Tibial nerve (tissue), 4 donors: Measurements from ENCODE around the gene ACOT9. TPM values are rescaled to one million over a fixed set of nuclear protein-coding genes. Genes with fewer than 3 reads are reported as not detected.
A peak's percentile ranks its signal among the peaks of the same experiment; 100 is the strongest.
"Not testable (repeated sequence)": the region's sequence is repeated elsewhere in the genome, so short reads cannot be mapped to it uniquely, and the experiment has no call there.

Source experiments
- DNase-seq, 2 donors: peaks; one replicate each; pipeline ENCODE4 v3.0.0-alpha.2; 2019; ENCODE audit warnings: low spot score in 2 of 2
- H3K27ac ChIP-seq, 4 donors: fragments of 200-600 bp; sonication (generic) in 3 of 4; one replicate each; pipeline ENCODE4 v1.5.1; 2017 to 2019; ENCODE audit warnings: mild to moderate bottlenecking in 1 of 4
- H3K27me3 ChIP-seq, 2 donors: fragments of 200-600 bp; sonication (generic) in 1 of 2; one replicate each; pipeline versions ENCODE4 v1.5.1 to v1.6.0; 2017 to 2019
- H3K36me3 ChIP-seq, 3 donors: fragments of 200-600 bp; sonication (generic); one replicate each; pipeline ENCODE4 v1.5.1; 2018 to 2019
- H3K4me1 ChIP-seq, 4 donors: fragments of 200-600 bp; sonication (generic) in 3 of 4; one replicate each; pipeline ENCODE4 v1.5.1; 2017 to 2019
- H3K4me3 ChIP-seq, 4 donors: fragments of 200-600 bp; sonication (generic) in 3 of 4; one replicate each; pipeline ENCODE4 v1.5.1; 2017 to 2019; ENCODE audit warnings: mild to moderate bottlenecking in 1 of 4, moderate library complexity in 1 of 4
- H3K9me3 ChIP-seq, 4 donors: fragments of 200-600 bp; sonication (generic) in 3 of 4; one replicate each; pipeline ENCODE4 v1.5.1; 2017 to 2019
- CTCF ChIP-seq, 5 experiments: fragments of 200-600 bp in 3 of 5; fragments of 450-650 bp in 2 of 5; sonication (generic) in 3 of 5; IDR thresholded peaks; one replicate each; pipeline ENCODE4 v1.5.1; 2016 to 2019; ENCODE audit warnings: antibody characterized with exemption in 5 of 5, mild to moderate bottlenecking in 3 of 5, moderate library complexity in 2 of 5
- EP300 ChIP-seq, 2 donors: sonication (generic); formaldehyde crosslinking; IDR thresholded peaks; one replicate each; pipeline ENCODE4 v1.6.1; 2017; ENCODE audit warnings: antibody characterized with exemption in 2 of 2, mild to moderate bottlenecking in 1 of 2
- POLR2A ChIP-seq, 2 donors: fragments of 450-650 bp; IDR thresholded peaks; one replicate each; pipeline ENCODE4 v1.6.1; 2017; ENCODE audit warnings: antibody characterized with exemption in 2 of 2, mild to moderate bottlenecking in 2 of 2, moderate library complexity in 2 of 2
- WGBS, 2 donors: methylation state at CpG; one replicate each; pipeline ENCODE4 v1.1.5; 2018; 5-methylcytosine and 5-hydroxymethylcytosine counted together
- total RNA-seq, 4 donors: library from RNA; depleted of rRNA; stranded (reverse); fragments of >200 nt; gene quantifications; one replicate each; pipeline ENCODE4 v1.1.0, GENCODE V29; 2016

The ACOT9 gene
- total RNA-seq, 4 donors from 2014 or later, result 35.7 to 68.2 (median 43.1) TPM

GRCh38 chrX:23743623-23743971, 521 bp upstream of the ACOT9 start:
- DNase-seq, H3K36me3 ChIP-seq, H3K9me3 ChIP-seq, H3K4me1 ChIP-seq, H3K27me3 ChIP-seq: not testable (repeated sequence)
- peak overlapping the region; percentile 76 to 95 (median 90) for H3K27ac ChIP-seq
- WGBS, 2 donors, result 70 to 88% methylated on average over 5 to 14 of the region's 14 CpGs
- H3K4me3 ChIP-seq, result peak overlapping the region; percentile 38 to 78 (median 63)
- peak in 1 of 2 donors; percentile 5 for TF ChIP-seq EP300 (IDR thresholded peaks at IDR 0.05)

- no peaks in the 10 kb centered on the region for H3K36me3 ChIP-seq
- no peaks in the 10 kb centered on the region for H3K27me3 ChIP-seq
- peak overlapping the region; percentile 38 to 78 (median 63) for H3K4me3 ChIP-seq
- no peaks in the 10 kb centered on the region for H3K9me3 ChIP-seq
- WGBS, 2 donors, result 8 to 26% methylated on average over 6 of the region's 6 CpGs
- DNase-seq, result peak in 1 of 2 donors; percentile 7
- TF ChIP-seq EP300 (IDR thresholded peaks at IDR 0.05) (no peak), CTCF (IDR thresholded peaks at IDR 0.05) (peak in 1 of 5 experiments; percentile 32)
- peaks cover 0 to 8% (median 0%) of the 10 kb centered on the region in 4 donors for H3K4me1 ChIP-seq
- peak overlapping the region; percentile 51 to 95 (median 90) for H3K27ac ChIP-seq
These were observed 841 bp downstream of the ACOT9 start for GRCh38 chrX:23742174-23742696.

GRCh38 chrX:23737413-23737812, 5.7 kb downstream of the ACOT9 start:
- Histone ChIP-seq H3K27ac (no peak overlapping the region), H3K9me3 (no peaks in the 10 kb centered on the region), H3K36me3 (peaks cover 0 to 5% (median 0%) of the 10 kb centered on the region in 3 donors), H3K27me3 (no peaks in the 10 kb centered on the region), H3K4me3 (no peak overlapping the region), H3K4me1 (peaks cover 0 to 8% (median 0%) of the 10 kb centered on the region in 4 donors)
- TF ChIP-seq EP300 (IDR thresholded peaks at IDR 0.05), result no peak
- TF ChIP-seq CTCF (IDR thresholded peaks at IDR 0.05), result no peak
- no peak for TF ChIP-seq POLR2A (IDR thresholded peaks at IDR 0.05)
- DNase-seq, result no peak

- Histone ChIP-seq H3K4me3 (no peak overlapping the region), H3K36me3 (peaks cover 0 to 12% (median 0%) of the 10 kb centered on the region in 3 donors), H3K4me1 (no peaks in the 10 kb centered on the region), H3K27me3 (no peaks in the 10 kb centered on the region), H3K9me3 (no peaks in the 10 kb centered on the region), H3K27ac (no peak overlapping the region)
- DNase-seq, result no peak
- no peak for TF ChIP-seq CTCF (IDR thresholded peaks at IDR 0.05)
- no peak for TF ChIP-seq POLR2A (IDR thresholded peaks at IDR 0.05)
- TF ChIP-seq EP300 (IDR thresholded peaks at IDR 0.05), result no peak
- 52 to 72% methylated on average over 3 of the region's 3 CpGs for WGBS, 2 donors
These were observed 7.0 kb downstream of the ACOT9 start for GRCh38 chrX:23736030-23736429.

- no peaks in the 10 kb centered on the region for H3K9me3 ChIP-seq
- TF ChIP-seq CTCF (IDR thresholded peaks at IDR 0.05) (no peak), EP300 (IDR thresholded peaks at IDR 0.05) (no peak), POLR2A (IDR thresholded peaks at IDR 0.05) (no peak)
- no peaks in the 10 kb centered on the region for H3K27me3 ChIP-seq
- 62 to 87% methylated on average over 5 of the region's 5 CpGs for WGBS, 2 donors
- peaks cover 0 to 25% (median 0%) of the 10 kb centered on the region in 3 donors for H3K36me3 ChIP-seq
- no peak for DNase-seq
- no peak overlapping the region for H3K27ac ChIP-seq
- H3K4me1 ChIP-seq, result no peaks in the 10 kb centered on the region
- no peak overlapping the region for H3K4me3 ChIP-seq
These were observed 10.4 kb downstream of the ACOT9 start for GRCh38 chrX:23732704-23733103.

- Histone ChIP-seq H3K36me3 (peaks cover 0 to 25% (median 0%) of the 10 kb centered on the region in 3 donors), H3K27ac (no peak overlapping the region), H3K27me3 (no peaks in the 10 kb centered on the region), H3K4me3 (no peak overlapping the region), H3K4me1 (no peaks in the 10 kb centered on the region), H3K9me3 (no peaks in the 10 kb centered on the region)
- 68 to 92% methylated on average over 1 of the region's 1 CpG for WGBS, 2 donors
- DNase-seq, result no peak
- no peak for TF ChIP-seq POLR2A (IDR thresholded peaks at IDR 0.05)
- TF ChIP-seq CTCF (IDR thresholded peaks at IDR 0.05), result no peak
- no peak for TF ChIP-seq EP300 (IDR thresholded peaks at IDR 0.05)
These were observed 11.1 kb downstream of the ACOT9 start for GRCh38 chrX:23731951-23732350.
